GM12878 (cell line): Measurements from ENCODE around the gene RARB. TPM values are rescaled to one million over a fixed set of nuclear protein-coding genes. Genes with fewer than 3 reads are reported as not detected.

Experiments used
- ATAC-seq: fragments of 200-7000 bp; cut with Tn5 transposase; 3 replicates; pipeline ENCODE4 v1.9.1; 2020; ENCODE audit warnings: mild to moderate bottlenecking, moderate library complexity
- BruUV-seq: library from RNA; stranded (reverse); fragments of 400-500 nt; replicated peaks from 2 replicates; lab custom pipeline; 2021; lab: Mats Ljungman, UMichigan
- CTCF ChIA-PET: fragments of 300-600 bp; sonication (Branson Sonifier 250); formaldehyde crosslinking; extraction: SDS; loops from one replicate; lab custom pipeline; 2021; ENCODE audit warnings: inconsistent platforms; lab: Yijun Ruan, JAX
- POLR2A ChIA-PET: fragments of 350-600 bp; formaldehyde crosslinking; extraction: SDS; loops from one replicate; lab custom pipeline; 2021; ENCODE audit warnings: inconsistent platforms; lab: Charles Lee
- RAD21 ChIA-PET: fragments of 300-600 bp; sonication (Branson Sonifier 250); formaldehyde crosslinking; loops from one replicate; lab custom pipeline; 2023; ENCODE audit warnings: antibody characterized with exemption; ENCODE audit not compliant: unreplicated experiment; lab: Charles Lee
- SMC1A ChIA-PET: fragments of 300-600 bp; sonication (Branson Sonifier 250); formaldehyde crosslinking; loops from one replicate; lab custom pipeline; 2023; ENCODE audit not compliant: unreplicated experiment, uncharacterized antibody; lab: Charles Lee
- DNase-seq: peaks from one replicate; pipeline ENCODE4 v3.0.0-alpha.2; 2011; ENCODE audit warnings: low read depth, low spot score
- FAIRE-seq: peaks from 3 replicates; lab custom pipeline; 2011; peaks lifted over from hg19 to GRCh38; lab: Jason Lieb, UNC
- H2AFZ ChIP-seq: 2 replicates; pipeline ENCODE4 v1.6.0; 2011; ENCODE audit warnings: low read depth, low read length, control low read depth; ENCODE audit not compliant: control insufficient read depth
- H3K27ac ChIP-seq: 2 replicates; pipeline ENCODE4 v1.5.1; 2011; ENCODE audit warnings: control low read depth; ENCODE audit not compliant: control insufficient read depth, insufficient read depth
- H3K27me3 ChIP-seq, 2 experiments: replicated peaks in 1 of 2; 2 replicates each; pipeline versions ENCODE4 v1.6.0 to v1.6.1; 2011; ENCODE audit warnings: low read length in 1 of 2; ENCODE audit not compliant: control insufficient read depth in 2 of 2, insufficient read depth in 2 of 2
- H3K36me3 ChIP-seq, 2 experiments: 2 replicates each; pipeline ENCODE4 v1.5.1; 2011; ENCODE audit warnings: low read length in 1 of 2; ENCODE audit not compliant: control insufficient read depth in 2 of 2, insufficient read depth in 2 of 2
- H3K4me1 ChIP-seq: 2 replicates; pipeline ENCODE4 v1.6.1; 2011; ENCODE audit warnings: mild to moderate bottlenecking, low read length, moderate library complexity, mixed read lengths; ENCODE audit not compliant: control insufficient read depth, insufficient read depth
- H3K4me2 ChIP-seq: 2 replicates; pipeline ENCODE4 v1.6.0; 2011; ENCODE audit warnings: control low read depth; ENCODE audit not compliant: control insufficient read depth, insufficient read depth
- H3K4me3 ChIP-seq: fragments of 200-600 bp; sonication (generic); 2 replicates; pipeline ENCODE4 v1.5.1; 2016
- H3K79me2 ChIP-seq: 2 replicates; pipeline ENCODE4 v1.6.0; 2011; ENCODE audit warnings: low read length; ENCODE audit not compliant: control insufficient read depth, insufficient read depth
- H3K9ac ChIP-seq: 2 replicates; pipeline ENCODE4 v1.8.0; 2011; ENCODE audit warnings: low read length, control low read depth, mixed read lengths; ENCODE audit not compliant: control insufficient read depth, insufficient read depth
- H3K9me3 ChIP-seq: replicated peaks from 3 replicates; pipeline ENCODE4 v1.5.1; 2011; ENCODE audit warnings: mild to moderate bottlenecking, low read length; ENCODE audit not compliant: control insufficient read depth, insufficient read depth
- H4K20me1 ChIP-seq: 2 replicates; pipeline ENCODE4 v1.6.0; 2011; ENCODE audit not compliant: control insufficient read depth, insufficient read depth
- BACH1 ChIP-seq: fragments of 450-650 bp; IDR thresholded peaks from 2 replicates; pipeline ENCODE4 v1.6.1; 2017; ENCODE audit warnings: mild to moderate bottlenecking, borderline replicate concordance
- BRCA1 ChIP-seq: IDR thresholded peaks from 2 replicates; pipeline ENCODE4 v1.6.1; 2011; ENCODE audit warnings: low read depth, low read length, improper control_type of control experiment
- CHD1 ChIP-seq: IDR thresholded peaks from 2 replicates; pipeline ENCODE4 v1.6.1; 2012; ENCODE audit warnings: low read depth, low read length, improper control_type of control experiment
- CHD4 ChIP-seq: fragments of 200-600 bp; sonication (generic); IDR thresholded peaks from 2 replicates; pipeline ENCODE4 v1.6.1; 2016; ENCODE audit warnings: mild to moderate bottlenecking
- EGR1 ChIP-seq, 2 experiments: IDR thresholded peaks; 1 replicate in 1 of 2; 2 replicates in 1 of 2; pipeline ENCODE4 v1.6.1; 2011 to 2012; ENCODE audit warnings: low read depth in 2 of 2, low read length in 2 of 2, borderline replicate concordance in 1 of 2, mild to moderate bottlenecking in 1 of 2, moderate library complexity in 1 of 2
- FOXK2 ChIP-seq: fragments of 450-650 bp; IDR thresholded peaks from 2 replicates; pipeline ENCODE4 v1.6.1; 2017; ENCODE audit warnings: mild to moderate bottlenecking, moderate library complexity
- HCFC1 ChIP-seq: fragments of 150-350 bp; IDR thresholded peaks from 2 replicates; pipeline ENCODE4 v1.6.1; 2014; ENCODE audit warnings: low read length
- NFIC ChIP-seq: IDR thresholded peaks from 2 replicates; pipeline ENCODE4 v1.6.1; 2012; ENCODE audit warnings: low read depth, mild to moderate bottlenecking, inconsistent platforms, low read length, moderate library complexity
- NFXL1 ChIP-seq: fragments of 450-650 bp; IDR thresholded peaks from 2 replicates; pipeline ENCODE4 v1.6.1; 2017; ENCODE audit warnings: antibody characterized with exemption, mild to moderate bottlenecking, borderline replicate concordance
- PAX5 ChIP-seq: IDR thresholded peaks from 2 replicates; pipeline ENCODE4 v1.6.1; 2011; ENCODE audit warnings: low read depth, low read length, borderline replicate concordance
- RAD21 ChIP-seq: IDR thresholded peaks from 2 replicates; pipeline ENCODE4 v1.6.1; 2011; ENCODE audit warnings: mild to moderate bottlenecking, low read depth, low read length, moderate library complexity; ENCODE audit not compliant: insufficient read depth
- RELA ChIP-seq: fragments of 450-650 bp; IDR thresholded peaks from 2 replicates; pipeline ENCODE4 v1.8.0; 2014; ENCODE audit warnings: borderline replicate concordance; ENCODE audit not compliant: partially characterized antibody
- SMAD1 ChIP-seq: fragments of 450-650 bp; IDR thresholded peaks from 2 replicates; pipeline ENCODE4 v1.6.1; 2018; ENCODE audit warnings: mild to moderate bottlenecking, low read depth; ENCODE audit not compliant: partially characterized antibody
- SRF ChIP-seq, 2 experiments: IDR thresholded peaks; 2 replicates each; pipeline ENCODE4 v1.6.1; 2011; ENCODE audit warnings: low read depth in 2 of 2, low read length in 2 of 2, mild to moderate bottlenecking in 1 of 2, moderate library complexity in 1 of 2
- TBL1XR1 ChIP-seq: IDR thresholded peaks from 2 replicates; pipeline ENCODE4 v1.6.1; 2012; ENCODE audit warnings: low read depth, low read length, improper control_type of control experiment
- TCF3 ChIP-seq: IDR thresholded peaks from 2 replicates; pipeline ENCODE4 v1.6.1; 2012; ENCODE audit warnings: low read depth, mild to moderate bottlenecking, low read length, borderline replicate concordance; ENCODE audit not compliant: insufficient read depth
- ZNF384 ChIP-seq: IDR thresholded peaks from 2 replicates; pipeline ENCODE4 v1.6.1; 2012; ENCODE audit warnings: low read depth, mild to moderate bottlenecking, low read length, improper control_type of control experiment, borderline replicate concordance
- WGBS: methylation state at CpG from one replicate; pipeline ENCODE4 v1.1.6; 2016; ENCODE audit warnings: low lambda C conversion rate; ENCODE audit not compliant: insufficient replicate concordance, insufficient coverage; ENCODE audit errors: missing lambda C conversion rate; 5-methylcytosine and 5-hydroxymethylcytosine counted together
- in situ Hi-C: fragments of 300-500 bp; cut with MboI; formaldehyde crosslinking; loops from 9 replicates; pipeline ENCODE4 v1.14.3; 2018; ENCODE audit warnings: mixed read lengths
- intact Hi-C: fragments of 100-400 bp; cut with micrococcal nuclease; formaldehyde crosslinking; loops from one replicate; pipeline ENCODE4 v1.14.2; 2022; ENCODE audit not compliant: unreplicated experiment
- polyA plus RNA-seq, 11 experiments: library from polyadenylated mRNA; depleted of rRNA in 4 of 11; unstranded in 6 of 11; stranded (reverse) in 5 of 11; fragments of >200 nt; fragmentation: Nextera tagmentation in 4 of 11; fragmentation: Illumina TruSeq in 1 of 11; extraction: Ambion mirVana in 4 of 11; extraction: Trizol in 1 of 11; gene quantifications; 1 replicate in 1 of 11; 2 replicates in 10 of 11; pipeline versions ENCODE4 v1.2.1 to v1.2.3, GENCODE V29; 2011 to 2016; ENCODE audit warnings: inconsistent platforms in 2 of 11, missing spikeins in 2 of 11, low read depth in 1 of 11
- total RNA-seq, 4 experiments: library from RNA; depleted of rRNA in 3 of 4; stranded (reverse); fragments of >200 nt in 3 of 4; fragmentation: Illumina TruSeq in 1 of 4; extraction: Trizol in 1 of 4; gene quantifications; 2 replicates each; pipeline versions ENCODE4 v1.2.1 to v1.2.3, GENCODE V29; 2013 to 2021
- TF ChIP-seq, protein P1 (sequence below): fragments of 450-650 bp; IDR thresholded peaks from 2 replicates; pipeline ENCODE4 v1.6.1; 2016; ENCODE audit warnings: mild to moderate bottlenecking
- TF ChIP-seq, protein P2 (sequence below): fragments of 450-650 bp; IDR thresholded peaks from 2 replicates; pipeline ENCODE4 v1.6.1; 2018; ENCODE audit warnings: borderline replicate concordance, mild to moderate bottlenecking; ENCODE audit not compliant: partially characterized antibody
- TF ChIP-seq, protein P3 (sequence below): IDR thresholded peaks from 2 replicates; pipeline ENCODE4 v1.6.1; 2011; ENCODE audit warnings: borderline replicate concordance, low read depth, mild to moderate bottlenecking, moderate library complexity, mixed read lengths, low read length; ENCODE audit not compliant: insufficient read depth; ENCODE audit errors: extremely low read length

RARB gene
- total and polyA plus RNA-seq, 10 of the 15 experiments (the other 5 are each of a cell fraction or from before 2014, with no cell fraction given), result 0.05 to 0.06 TPM; not detected in 8

DNA sequence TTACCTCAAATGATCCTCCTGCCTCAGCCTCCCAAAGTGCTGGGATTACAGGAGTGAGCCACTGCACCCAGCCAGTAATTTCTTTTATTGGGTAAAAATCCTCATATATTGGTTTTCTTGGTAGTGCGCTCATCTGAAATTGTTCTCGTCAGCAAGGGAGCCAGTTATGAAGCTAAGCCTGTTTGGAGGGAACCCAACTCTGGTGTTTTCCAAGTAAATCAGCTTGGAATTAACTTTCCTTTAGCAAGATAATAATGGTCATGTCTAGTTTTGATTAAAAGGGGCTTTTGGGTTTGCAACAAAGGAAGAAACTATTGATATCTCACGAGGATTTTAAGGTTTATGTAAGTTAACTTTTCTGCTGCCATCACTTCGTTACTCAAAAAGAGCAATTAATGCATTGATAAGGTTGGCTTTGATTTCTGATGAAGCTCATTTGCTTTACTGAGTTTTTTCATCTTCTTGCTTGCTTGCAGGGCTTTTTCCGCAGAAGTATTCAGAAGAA is 72.7 kb downstream of the RARB start:
- FAIRE-seq (no peak), DNase-seq (no peak), ATAC-seq (no peak)
- intact Hi-C loops (no loop called here), in situ Hi-C loops (no loop called here)
- Histone ChIP-seq H3K27me3 (no peaks in the 10 kb centered on the region; a peak in 1 of 4 replicates), H3K4me1 (no peaks in the 10 kb centered on the region), H3K4me2 (no peak overlapping the region), H2AFZ (no peak overlapping the region), H3K27ac (no peak overlapping the region), H3K36me3 (no peaks in the 10 kb centered on the region), H3K9ac (no peak overlapping the region), H3K79me2 (no peaks in the 10 kb centered on the region), H3K9me3 (no peaks in the 10 kb centered on the region), H3K4me3 (no peak overlapping the region), H4K20me1 (no peaks in the 10 kb centered on the region)
- ChIA-PET RAD21 (no interaction called here), POLR2A (no interaction called here), SMC1A (interaction anchor here (1.0 kb wide), 1 partner anchor 198 kb away, joined by 3 read pairs; no protein-coding TSS in a partner anchor), CTCF (no interaction called here)
- WGBS, result 50% methylated on average over 5 of the region's 5 CpGs
- BruUV-seq, result no TSS peak
- TF ChIP-seq BACH1 (no peak), SMAD1 (no peak), BRCA1 (no peak), CHD4 (no peak), HCFC1 (no peak), TBL1XR1 (no peak), RELA (no peak), PAX5 (no peak), EGR1 (IDR thresholded peaks at IDR 0.05; ENCODE audit: borderline replicate concordance in 1 of 2, low read depth in 2 of 2, low read length in 2 of 2) (no peak), FOXK2 (no peak), RAD21 (no peak), ZNF384 (no peak), CHD1 (no peak), NFXL1 (no peak), TCF3 (no peak), SRF (IDR thresholded peaks at IDR 0.05; ENCODE audit: low read depth in 2 of 2, low read length in 2 of 2) (no peak), NFIC (no peak)
- TF ChIP-seq, protein P1, sequence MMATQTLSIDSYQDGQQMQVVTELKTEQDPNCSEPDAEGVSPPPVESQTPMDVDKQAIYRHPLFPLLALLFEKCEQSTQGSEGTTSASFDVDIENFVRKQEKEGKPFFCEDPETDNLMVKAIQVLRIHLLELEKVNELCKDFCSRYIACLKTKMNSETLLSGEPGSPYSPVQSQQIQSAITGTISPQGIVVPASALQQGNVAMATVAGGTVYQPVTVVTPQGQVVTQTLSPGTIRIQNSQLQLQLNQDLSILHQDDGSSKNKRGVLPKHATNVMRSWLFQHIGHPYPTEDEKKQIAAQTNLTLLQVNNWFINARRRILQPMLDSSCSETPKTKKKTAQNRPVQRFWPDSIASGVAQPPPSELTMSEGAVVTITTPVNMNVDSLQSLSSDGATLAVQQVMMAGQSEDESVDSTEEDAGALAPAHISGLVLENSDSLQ, result no peak
- TF ChIP-seq, protein P2, sequence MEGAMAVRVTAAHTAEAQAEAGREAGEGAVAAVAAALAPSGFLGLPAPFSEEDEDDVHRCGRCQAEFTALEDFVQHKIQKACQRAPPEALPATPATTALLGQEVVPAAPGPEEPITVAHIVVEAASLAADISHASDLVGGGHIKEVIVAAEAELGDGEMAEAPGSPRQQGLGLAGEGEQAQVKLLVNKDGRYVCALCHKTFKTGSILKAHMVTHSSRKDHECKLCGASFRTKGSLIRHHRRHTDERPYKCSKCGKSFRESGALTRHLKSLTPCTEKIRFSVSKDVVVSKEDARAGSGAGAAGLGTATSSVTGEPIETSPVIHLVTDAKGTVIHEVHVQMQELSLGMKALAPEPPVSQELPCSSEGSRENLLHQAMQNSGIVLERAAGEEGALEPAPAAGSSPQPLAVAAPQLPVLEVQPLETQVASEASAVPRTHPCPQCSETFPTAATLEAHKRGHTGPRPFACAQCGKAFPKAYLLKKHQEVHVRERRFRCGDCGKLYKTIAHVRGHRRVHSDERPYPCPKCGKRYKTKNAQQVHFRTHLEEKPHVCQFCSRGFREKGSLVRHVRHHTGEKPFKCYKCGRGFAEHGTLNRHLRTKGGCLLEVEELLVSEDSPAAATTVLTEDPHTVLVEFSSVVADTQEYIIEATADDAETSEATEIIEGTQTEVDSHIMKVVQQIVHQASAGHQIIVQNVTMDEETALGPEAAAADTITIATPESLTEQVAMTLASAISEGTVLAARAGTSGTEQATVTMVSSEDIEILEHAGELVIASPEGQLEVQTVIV, result no peak
- TF ChIP-seq, protein P3, sequence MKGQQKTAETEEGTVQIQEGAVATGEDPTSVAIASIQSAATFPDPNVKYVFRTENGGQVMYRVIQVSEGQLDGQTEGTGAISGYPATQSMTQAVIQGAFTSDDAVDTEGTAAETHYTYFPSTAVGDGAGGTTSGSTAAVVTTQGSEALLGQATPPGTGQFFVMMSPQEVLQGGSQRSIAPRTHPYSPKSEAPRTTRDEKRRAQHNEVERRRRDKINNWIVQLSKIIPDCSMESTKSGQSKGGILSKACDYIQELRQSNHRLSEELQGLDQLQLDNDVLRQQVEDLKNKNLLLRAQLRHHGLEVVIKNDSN, result no peak
